DND-41 (cell line): ENCODE measurements around the gene RASGEF1C.

ENCODE experiments used
- EZH2 ChIP-seq: IDR thresholded peaks from 3 replicates; pipeline ENCODE4 v1.6.1; 2012; ENCODE audit warnings: borderline replicate concordance, low read depth, mild to moderate bottlenecking, moderate library complexity, low read length, inconsistent platforms; ENCODE audit not compliant: severe bottlenecking
- TF ChIP-seq, protein P1 (sequence below): IDR thresholded peaks from 2 replicates; pipeline ENCODE4 v1.5.1; 2012; ENCODE audit warnings: borderline replicate concordance, low read length, moderate library complexity, mild to moderate bottlenecking; ENCODE audit not compliant: poor library complexity, severe bottlenecking; ENCODE audit errors: extremely low read depth

DNA sequence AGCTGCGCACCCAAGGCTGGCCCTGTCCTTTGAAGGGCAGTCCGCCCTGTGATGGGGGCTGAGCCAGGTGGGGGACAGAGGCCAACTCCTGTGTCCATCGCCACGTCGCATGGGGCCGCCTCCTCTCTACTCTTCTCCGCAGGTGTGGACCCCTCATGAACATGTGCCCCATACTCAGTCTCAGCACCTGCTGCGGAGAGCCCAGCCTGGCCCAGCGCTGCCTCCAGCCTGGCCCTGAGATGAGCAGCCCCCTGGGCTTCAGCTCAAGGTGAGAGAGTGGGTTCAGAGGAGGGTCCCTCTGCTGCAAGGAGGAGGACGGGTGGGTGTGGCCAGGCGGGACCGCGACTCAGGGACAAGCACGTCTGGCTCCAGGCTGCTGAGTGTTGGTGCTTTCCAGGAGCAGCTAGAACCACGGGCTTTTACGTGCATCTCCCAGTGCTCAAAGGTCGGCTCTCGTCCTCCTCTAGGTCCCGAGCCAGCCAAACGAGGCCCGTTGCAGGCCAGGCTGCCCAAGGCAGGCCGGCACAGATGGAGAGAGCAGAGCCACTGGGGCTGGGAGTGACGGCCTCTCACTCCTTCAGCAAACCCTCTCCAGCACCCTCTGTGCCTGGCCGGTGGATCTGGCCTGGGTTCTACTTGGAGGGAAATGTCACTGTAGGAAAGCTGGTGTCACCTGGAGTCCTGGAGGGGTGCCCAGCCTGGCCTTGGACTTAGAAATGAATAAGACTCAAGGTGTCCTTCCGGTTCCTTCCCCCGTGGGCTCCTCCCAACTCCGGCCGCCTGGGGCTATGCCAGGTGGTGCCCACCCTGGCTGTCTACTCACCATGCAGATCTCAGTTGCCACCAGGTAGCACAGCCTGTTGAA lies 88.5 kb downstream of the RASGEF1C start:
- TF ChIP-seq, protein P1, sequence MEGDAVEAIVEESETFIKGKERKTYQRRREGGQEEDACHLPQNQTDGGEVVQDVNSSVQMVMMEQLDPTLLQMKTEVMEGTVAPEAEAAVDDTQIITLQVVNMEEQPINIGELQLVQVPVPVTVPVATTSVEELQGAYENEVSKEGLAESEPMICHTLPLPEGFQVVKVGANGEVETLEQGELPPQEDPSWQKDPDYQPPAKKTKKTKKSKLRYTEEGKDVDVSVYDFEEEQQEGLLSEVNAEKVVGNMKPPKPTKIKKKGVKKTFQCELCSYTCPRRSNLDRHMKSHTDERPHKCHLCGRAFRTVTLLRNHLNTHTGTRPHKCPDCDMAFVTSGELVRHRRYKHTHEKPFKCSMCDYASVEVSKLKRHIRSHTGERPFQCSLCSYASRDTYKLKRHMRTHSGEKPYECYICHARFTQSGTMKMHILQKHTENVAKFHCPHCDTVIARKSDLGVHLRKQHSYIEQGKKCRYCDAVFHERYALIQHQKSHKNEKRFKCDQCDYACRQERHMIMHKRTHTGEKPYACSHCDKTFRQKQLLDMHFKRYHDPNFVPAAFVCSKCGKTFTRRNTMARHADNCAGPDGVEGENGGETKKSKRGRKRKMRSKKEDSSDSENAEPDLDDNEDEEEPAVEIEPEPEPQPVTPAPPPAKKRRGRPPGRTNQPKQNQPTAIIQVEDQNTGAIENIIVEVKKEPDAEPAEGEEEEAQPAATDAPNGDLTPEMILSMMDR, result no peak
- no peak for TF ChIP-seq EZH2
